ENCODE measurements around the gene ARHGAP26.
"Not testable (repeated sequence)": the region's sequence is repeated elsewhere in the genome, so short reads cannot be mapped to it uniquely, and the experiment has no call there.

The ARHGAP26 gene

GRCh38 chr5:143086908-143087637, 316.9 kb downstream of the ARHGAP26 start:
- Histone ChIP-seq H3K4me1 (peaks cover 0 to 9% (median 5%) of the 10 kb centered on the region in 4 donors), H3K4me3 (no peak overlapping the region), H3K9me3 (no peaks in the 10 kb centered on the region), H3K27me3 (no peaks in the 10 kb centered on the region), H3K27ac (no peak overlapping the region), H3K36me3 (peaks cover 0 to 5% (median 3%) of the 10 kb centered on the region in 3 donors)
- DNase-seq: no peak
- intact Hi-C loops (cut with DNase I; ENCODE audit: low total_unique reads): no loop called here
- no peak for TF ChIP-seq CTCF (IDR thresholded peaks at IDR 0.05)

DNA sequence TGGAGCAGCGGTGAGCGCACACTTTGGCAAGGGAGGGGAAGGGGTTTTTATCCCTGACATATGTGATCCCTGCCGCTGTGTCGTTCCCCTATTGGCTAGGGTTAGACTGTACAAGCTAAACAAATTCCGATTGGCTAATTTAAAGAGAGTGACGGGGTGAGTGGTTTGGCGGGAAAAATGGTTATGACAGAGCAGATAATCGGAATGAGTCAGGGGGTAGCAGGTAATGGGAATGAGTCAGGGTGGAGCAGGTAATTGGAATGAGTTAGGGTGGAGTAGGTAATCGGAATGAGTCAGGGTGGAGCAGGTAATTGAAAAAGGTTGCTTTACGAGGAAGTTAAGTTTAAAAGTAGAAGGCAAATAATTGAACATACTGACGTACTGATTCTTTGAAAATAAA, 318.5 kb downstream of the ARHGAP26 start:
- H3K27me3 ChIP-seq; H3K4me3 ChIP-seq; H3K27ac ChIP-seq; H3K4me1 ChIP-seq; intact Hi-C loops (cut with DNase I; ENCODE audit: low total_unique reads); H3K36me3 ChIP-seq; H3K9me3 ChIP-seq; DNase-seq: not testable (repeated sequence)

- H3K27me3 ChIP-seq; H3K4me3 ChIP-seq; H3K9me3 ChIP-seq; H3K27ac ChIP-seq; DNase-seq; H3K4me1 ChIP-seq; intact Hi-C loops (cut with DNase I; ENCODE audit: low total_unique reads); H3K36me3 ChIP-seq: not testable (repeated sequence)
Observed at GRCh38 chr5:143090044-143090443, 319.9 kb downstream of the ARHGAP26 start.

- H3K4me1 ChIP-seq; H3K4me3 ChIP-seq; H3K27ac ChIP-seq; H3K27me3 ChIP-seq; H3K9me3 ChIP-seq; H3K36me3 ChIP-seq; DNase-seq; intact Hi-C loops (cut with DNase I; ENCODE audit: low total_unique reads): not testable (repeated sequence)
Observed at GRCh38 chr5:143092711-143093451, 322.7 kb downstream of the ARHGAP26 start.

GRCh38 chr5:143093452-143094086, 323.4 kb downstream of the ARHGAP26 start:
- Histone ChIP-seq H3K4me1 (no peaks in the 10 kb centered on the region), H3K27me3 (no peaks in the 10 kb centered on the region), H3K27ac (no peak overlapping the region), H3K36me3 (no peaks in the 10 kb centered on the region), H3K4me3 (no peak overlapping the region), H3K9me3 (no peaks in the 10 kb centered on the region)
- no peak for DNase-seq
- TF ChIP-seq CTCF (IDR thresholded peaks at IDR 0.05): no peak
- intact Hi-C loops (cut with DNase I; ENCODE audit: low total_unique reads): no loop called here

- Histone ChIP-seq H3K27me3 (no peaks in the 10 kb centered on the region), H3K27ac (no peak overlapping the region), H3K36me3 (no peaks in the 10 kb centered on the region), H3K9me3 (no peaks in the 10 kb centered on the region), H3K4me1 (no peaks in the 10 kb centered on the region), H3K4me3 (peak overlapping the region in 1 of 2 donors; percentile 3)
- peak in 1 of 2 experiments; percentile 3 for TF ChIP-seq CTCF (IDR thresholded peaks at IDR 0.05)
- no peak for DNase-seq
- intact Hi-C loops (cut with DNase I; ENCODE audit: low total_unique reads): no loop called here
Observed at GRCh38 chr5:143094087-143094521, 323.9 kb downstream of the ARHGAP26 start.

DNA sequence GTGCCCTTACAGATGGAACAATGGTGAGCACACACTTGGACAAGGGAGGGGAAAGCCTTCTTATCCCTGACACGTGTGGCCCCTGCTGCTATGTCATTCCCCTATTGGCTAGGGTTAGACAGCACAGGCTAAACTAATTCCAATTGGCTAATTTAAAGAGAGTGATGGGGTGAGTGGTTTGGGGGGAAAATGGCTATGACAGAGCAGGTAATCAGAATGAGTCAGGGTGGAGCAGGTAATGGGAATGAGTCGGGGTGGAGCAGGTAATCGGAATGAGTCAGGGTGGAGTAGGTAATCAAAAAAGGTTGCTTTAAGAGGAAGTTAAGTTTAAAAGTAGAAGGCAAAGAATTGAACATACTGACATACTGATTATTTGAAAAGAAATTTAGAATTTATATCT, 324.4 kb downstream of the ARHGAP26 start:
- H3K9me3 ChIP-seq; H3K27ac ChIP-seq; H3K36me3 ChIP-seq; H3K27me3 ChIP-seq; H3K4me1 ChIP-seq; intact Hi-C loops (cut with DNase I; ENCODE audit: low total_unique reads); H3K4me3 ChIP-seq; DNase-seq: not testable (repeated sequence)
